Measurements from ENCODE around the gene ZNF169.
"Not testable (repeated sequence)": the region's sequence is repeated elsewhere in the genome, so short reads cannot be mapped to it uniquely, and the experiment has no call there.

- TF ChIP-seq, protein P1, sequence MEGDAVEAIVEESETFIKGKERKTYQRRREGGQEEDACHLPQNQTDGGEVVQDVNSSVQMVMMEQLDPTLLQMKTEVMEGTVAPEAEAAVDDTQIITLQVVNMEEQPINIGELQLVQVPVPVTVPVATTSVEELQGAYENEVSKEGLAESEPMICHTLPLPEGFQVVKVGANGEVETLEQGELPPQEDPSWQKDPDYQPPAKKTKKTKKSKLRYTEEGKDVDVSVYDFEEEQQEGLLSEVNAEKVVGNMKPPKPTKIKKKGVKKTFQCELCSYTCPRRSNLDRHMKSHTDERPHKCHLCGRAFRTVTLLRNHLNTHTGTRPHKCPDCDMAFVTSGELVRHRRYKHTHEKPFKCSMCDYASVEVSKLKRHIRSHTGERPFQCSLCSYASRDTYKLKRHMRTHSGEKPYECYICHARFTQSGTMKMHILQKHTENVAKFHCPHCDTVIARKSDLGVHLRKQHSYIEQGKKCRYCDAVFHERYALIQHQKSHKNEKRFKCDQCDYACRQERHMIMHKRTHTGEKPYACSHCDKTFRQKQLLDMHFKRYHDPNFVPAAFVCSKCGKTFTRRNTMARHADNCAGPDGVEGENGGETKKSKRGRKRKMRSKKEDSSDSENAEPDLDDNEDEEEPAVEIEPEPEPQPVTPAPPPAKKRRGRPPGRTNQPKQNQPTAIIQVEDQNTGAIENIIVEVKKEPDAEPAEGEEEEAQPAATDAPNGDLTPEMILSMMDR (conservative IDR thresholded peaks at IDR 0.05 in 1 of 2, IDR thresholded peaks at IDR 0.05 in 1 of 2; ENCODE audit: low read depth in 1 of 2, low read length in 2 of 2), result not testable (repeated sequence)
- not testable (repeated sequence) for TF ChIP-seq EZH2 (IDR thresholded peaks at IDR 0.05; ENCODE audit: low read length, missing control alignments)
Observed at GRCh38 chr9:94339657-94340056, 80.6 kb downstream of the ZNF169 start.
